ENCODE measurements around the gene CAMSAP3.

The CAMSAP3 gene

DNA sequence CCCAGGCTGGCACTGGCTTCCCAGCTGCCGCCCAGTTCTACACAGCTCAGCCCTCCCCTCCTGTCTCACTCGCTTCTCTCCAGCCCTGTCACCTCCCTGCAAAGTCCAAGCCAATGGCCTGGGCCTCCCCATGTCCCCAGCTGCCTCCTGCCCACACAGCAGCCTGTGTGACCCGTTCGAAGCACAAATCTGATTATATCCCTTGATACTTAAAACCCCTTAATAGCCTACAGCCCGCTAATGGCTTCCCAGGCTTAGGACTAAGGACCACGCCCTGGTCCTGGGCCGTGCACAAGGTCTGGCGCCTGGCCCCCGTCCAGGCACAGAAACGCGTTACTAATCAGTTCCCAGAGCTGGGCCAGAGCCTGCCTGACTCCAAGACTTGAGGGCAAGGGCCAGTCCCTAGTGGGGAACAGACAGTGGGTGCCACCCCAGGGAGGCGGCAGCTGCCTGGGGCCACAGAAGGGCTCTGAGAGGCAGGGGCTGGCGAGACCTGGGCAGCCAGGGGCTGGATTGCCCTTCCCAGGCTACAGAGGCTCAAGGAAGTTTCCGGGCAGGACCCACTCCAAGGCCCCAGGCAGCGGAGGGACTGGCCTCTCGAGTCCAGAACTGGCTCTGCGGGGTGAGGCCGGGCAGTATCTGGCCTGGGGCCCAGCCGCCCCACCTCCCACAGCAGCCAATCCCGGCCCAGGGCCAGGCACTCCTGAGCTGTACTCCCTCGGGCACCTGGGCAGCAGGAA, 23.3 kb downstream of the CAMSAP3 start:
- no peak overlapping the region for H3K4me3 ChIP-seq (ENCODE audit: control insufficient read depth, low read depth, low read length)
- DNase-seq (ENCODE audit: low read depth), result no peak
- TF ChIP-seq, protein P1, sequence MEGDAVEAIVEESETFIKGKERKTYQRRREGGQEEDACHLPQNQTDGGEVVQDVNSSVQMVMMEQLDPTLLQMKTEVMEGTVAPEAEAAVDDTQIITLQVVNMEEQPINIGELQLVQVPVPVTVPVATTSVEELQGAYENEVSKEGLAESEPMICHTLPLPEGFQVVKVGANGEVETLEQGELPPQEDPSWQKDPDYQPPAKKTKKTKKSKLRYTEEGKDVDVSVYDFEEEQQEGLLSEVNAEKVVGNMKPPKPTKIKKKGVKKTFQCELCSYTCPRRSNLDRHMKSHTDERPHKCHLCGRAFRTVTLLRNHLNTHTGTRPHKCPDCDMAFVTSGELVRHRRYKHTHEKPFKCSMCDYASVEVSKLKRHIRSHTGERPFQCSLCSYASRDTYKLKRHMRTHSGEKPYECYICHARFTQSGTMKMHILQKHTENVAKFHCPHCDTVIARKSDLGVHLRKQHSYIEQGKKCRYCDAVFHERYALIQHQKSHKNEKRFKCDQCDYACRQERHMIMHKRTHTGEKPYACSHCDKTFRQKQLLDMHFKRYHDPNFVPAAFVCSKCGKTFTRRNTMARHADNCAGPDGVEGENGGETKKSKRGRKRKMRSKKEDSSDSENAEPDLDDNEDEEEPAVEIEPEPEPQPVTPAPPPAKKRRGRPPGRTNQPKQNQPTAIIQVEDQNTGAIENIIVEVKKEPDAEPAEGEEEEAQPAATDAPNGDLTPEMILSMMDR (conservative IDR thresholded peaks at IDR 0.05; ENCODE audit: control insufficient read depth, insufficient read depth, low read depth, low read length), result no peak

DNA sequence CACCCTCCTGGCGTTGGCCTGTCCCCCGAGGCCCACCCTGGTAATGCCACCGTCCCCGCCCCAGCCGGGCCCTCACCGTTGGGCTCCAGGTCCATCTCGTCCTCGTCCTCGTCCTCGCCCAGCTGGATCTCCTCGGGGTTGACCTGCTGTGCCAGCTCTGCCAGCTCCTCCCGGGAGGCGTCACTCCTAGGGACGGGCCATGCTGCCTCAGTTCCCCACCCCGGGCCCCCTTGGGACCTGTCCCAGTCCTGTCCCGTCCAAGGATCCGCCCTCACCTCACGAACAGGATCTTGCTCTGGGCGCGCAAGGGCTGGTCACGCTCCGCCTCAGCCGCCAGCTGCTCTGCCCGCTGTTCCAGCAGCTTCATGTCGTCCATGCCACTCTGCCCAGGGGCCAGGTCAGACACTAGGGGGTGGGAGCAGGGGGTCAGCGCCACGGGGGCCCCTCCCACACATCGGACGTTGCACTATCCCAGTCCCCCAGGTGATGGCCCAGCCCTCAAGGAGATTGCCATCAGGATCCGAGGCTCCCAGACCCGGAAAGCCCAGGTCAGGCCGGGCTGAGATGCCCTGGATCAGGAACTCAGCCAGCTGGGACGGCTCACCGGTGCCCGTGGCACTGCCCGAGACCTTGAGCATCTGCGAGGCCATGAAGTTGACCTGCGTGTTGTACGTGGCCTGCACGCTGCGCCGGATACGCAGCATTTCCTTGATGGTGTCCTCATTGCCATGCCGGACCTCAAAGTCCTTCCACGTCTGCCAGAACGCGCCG, 24.2 kb downstream of the CAMSAP3 start:
- TF ChIP-seq, protein P1 (conservative IDR thresholded peaks at IDR 0.05; ENCODE audit: control insufficient read depth, insufficient read depth, low read depth, low read length), result no peak

DNA sequence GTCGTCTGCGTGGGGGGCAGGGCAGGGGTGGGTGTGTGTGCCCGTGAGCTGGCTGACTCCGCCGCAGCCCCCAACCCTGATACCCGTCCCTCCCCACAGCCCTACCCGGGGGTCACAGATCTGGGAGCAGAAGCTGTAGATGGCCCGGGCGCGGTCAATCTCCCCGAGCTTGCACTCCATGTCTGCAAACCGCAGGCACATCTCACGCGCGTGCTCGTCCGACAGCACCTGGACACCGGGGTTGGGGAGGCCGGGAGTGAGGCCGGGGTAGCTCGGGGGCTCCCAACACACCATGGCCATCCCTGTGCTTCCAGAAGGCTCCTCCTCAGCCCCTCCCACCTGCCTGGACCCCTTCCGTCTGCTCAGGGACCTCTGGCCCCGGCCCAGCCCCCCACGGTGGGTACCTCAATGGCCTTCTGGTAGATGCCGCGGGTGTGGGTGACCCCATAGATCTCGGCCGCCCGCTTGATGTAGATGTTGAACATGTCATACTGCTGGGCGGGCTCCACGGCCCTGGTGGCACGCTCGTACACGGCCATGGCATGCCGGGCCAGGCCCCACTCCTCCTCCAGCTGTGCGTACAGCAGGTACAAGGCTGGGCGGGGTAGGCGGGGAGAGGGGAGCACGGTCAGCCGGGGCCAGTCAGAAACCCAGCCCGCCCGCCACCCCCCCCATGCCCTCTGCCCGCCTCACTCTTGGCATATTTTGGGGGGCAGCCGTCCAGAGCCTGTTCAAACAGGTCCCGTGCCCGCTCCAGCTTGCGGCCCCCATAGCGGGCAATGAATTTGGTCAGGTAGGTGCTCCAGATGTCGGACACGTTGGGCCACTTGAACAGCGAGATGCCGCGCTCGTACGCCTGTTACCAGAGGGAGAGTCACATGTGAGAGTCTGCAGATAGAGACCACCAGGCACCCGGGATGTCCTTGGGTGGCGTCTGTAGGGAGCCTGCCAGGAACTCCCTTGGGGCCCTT, 25.1 kb downstream of the CAMSAP3 start:
- H3K4me3 ChIP-seq (ENCODE audit: control insufficient read depth, low read depth, low read length), result no peak overlapping the region
- TF ChIP-seq, protein P1 (conservative IDR thresholded peaks at IDR 0.05; ENCODE audit: control insufficient read depth, insufficient read depth, low read depth, low read length), result no peak
- DNase-seq (ENCODE audit: low read depth), result no peak

More for the DNA sequence above, 24.2 kb downstream of the CAMSAP3 start:
- DNase-seq (ENCODE audit: low read depth), result no peak
- no peak overlapping the region for H3K4me3 ChIP-seq (ENCODE audit: control insufficient read depth, low read depth, low read length)

DNA sequence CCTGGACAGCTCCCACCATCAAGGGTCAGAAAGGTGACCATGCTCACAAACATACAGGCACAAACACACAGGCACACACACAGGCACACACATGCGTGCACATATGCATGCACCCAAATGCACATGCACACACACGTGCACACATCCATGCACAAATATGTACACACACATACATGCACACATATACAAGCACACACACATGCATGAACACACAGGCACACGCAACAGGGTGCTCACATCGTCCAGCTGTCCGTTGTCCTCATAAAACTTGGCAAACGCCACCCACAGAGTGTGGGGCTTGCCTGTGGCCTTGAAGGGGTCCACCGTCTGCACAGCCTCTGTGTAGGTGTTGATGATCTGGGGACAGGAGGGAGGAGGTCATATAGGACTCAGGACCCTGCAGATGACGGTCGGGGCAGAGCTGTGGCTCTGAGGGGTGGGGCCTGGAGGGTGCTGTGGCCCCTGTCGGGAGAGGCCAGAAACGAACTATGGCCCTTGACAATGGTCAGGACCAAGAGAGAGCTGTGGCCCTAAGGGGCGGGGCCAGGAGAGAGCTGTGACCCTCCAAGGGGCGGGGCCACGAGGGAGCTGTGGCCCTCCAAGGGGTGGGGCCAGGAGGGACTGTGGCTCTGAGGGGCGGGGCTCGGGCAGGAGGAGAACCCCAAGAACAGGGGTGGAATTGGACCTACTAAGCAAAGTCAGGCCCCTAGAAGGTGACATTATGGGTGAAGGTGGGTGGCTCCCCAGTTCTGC, 27.4 kb downstream of the CAMSAP3 start:
- TF ChIP-seq, protein P1 (conservative IDR thresholded peaks at IDR 0.05; ENCODE audit: control insufficient read depth, insufficient read depth, low read depth, low read length), result no peak
- no peak overlapping the region for H3K4me3 ChIP-seq (ENCODE audit: control insufficient read depth, low read depth, low read length)
- DNase-seq (ENCODE audit: low read depth), result no peak

DNA sequence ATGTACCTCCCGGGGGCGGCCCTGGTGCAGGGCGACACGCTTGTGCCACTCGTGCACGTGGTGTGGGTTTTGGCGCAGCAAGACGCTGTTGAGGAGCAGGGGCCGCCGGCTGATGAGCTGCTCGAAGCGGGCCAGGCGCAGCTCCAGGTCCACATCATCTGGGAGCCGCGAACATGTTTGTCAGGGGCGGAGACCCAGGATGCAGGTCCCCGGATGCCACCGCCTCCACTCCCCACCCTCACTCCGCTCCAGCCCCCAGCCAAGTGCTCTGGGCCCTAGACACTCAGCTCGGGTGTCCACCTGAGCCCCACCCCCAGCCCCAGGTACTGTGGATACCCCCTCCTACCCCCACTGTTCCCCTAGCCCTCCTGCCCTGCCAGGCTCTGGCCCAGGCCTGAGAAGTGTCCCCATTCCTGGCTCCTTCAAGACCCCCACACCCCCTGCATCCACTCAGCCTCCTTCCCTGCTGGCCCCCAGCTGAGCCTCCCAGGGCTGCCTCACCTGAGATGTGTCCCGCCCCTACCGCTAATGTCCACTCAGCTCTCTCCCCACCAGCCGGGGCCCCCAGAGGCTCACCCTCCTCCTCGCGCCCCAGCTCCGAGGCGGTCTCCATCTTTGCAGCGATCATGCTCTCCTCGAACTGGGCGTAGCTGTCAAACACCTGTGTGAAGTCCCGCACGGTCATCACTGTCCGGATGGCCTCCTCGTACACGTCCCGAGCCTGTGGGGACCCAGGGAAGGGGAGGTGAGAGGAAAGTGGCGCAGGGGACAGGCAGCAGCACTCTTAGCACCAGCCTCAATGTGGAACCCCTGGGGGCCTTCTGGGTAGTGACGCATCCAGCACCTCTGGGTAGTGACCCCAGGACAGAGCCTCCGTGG, 28.3 kb downstream of the CAMSAP3 start:
- DNase-seq (ENCODE audit: low read depth), result no peak
- TF ChIP-seq, protein P1 (conservative IDR thresholded peaks at IDR 0.05; ENCODE audit: control insufficient read depth, insufficient read depth, low read depth, low read length), result no peak
- H3K4me3 ChIP-seq (ENCODE audit: control insufficient read depth, low read depth, low read length), result no peak overlapping the region
